ENCODE data around the gene ZNF490. TPM values are rescaled to one million over a fixed set of nuclear protein-coding genes. Genes with fewer than 3 reads are reported as not detected.
"Not testable (repeated sequence)": the region's sequence is repeated elsewhere in the genome, so short reads cannot be mapped to it uniquely, and the experiment has no call there.

ZNF490 gene
- total and polyA plus RNA-seq, 2 experiments from 2014 or later, result 2.7 to 4.0 TPM

- 96 to 98% methylated on average over 17 of the region's 17 CpGs for WGBS, 2 experiments (ENCODE audit: low coverage in 1 of 2, low lambda C conversion rate in 2 of 2, missing lambda C conversion rate in 2 of 2)
- no peak overlapping the region for H3K27ac ChIP-seq
- H3K27me3 ChIP-seq (replicated peaks; ENCODE audit: insufficient read depth), result no peaks in the 10 kb centered on the region
- in situ Hi-C loops (cut with MboI), result no loop called here
- H3K9me2 ChIP-seq (ENCODE audit: insufficient read depth), result no peaks in the 10 kb centered on the region
- no peak overlapping the region for H3K4me3 ChIP-seq
- no peak overlapping the region for H3K9ac ChIP-seq
- H3K36me3 ChIP-seq (ENCODE audit: low read depth), result peaks cover 76% of the 10 kb centered on the region
- TF ChIP-seq EZH2phosphoT487 (IDR thresholded peaks at IDR 0.05; ENCODE audit: insufficient read depth, low read depth), result no peak
- TF ChIP-seq EZH2 (IDR thresholded peaks at IDR 0.05; ENCODE audit: insufficient read depth, poor library complexity, severe bottlenecking), result no peak
- peaks cover 3% of the 10 kb centered on the region; the same call in 1 of the 2 replicates for H3F3A ChIP-seq (ENCODE audit: insufficient read depth)
- H3K4me1 ChIP-seq (ENCODE audit: insufficient read depth), result peaks cover 3% of the 10 kb centered on the region
- H4K20me1 ChIP-seq (ENCODE audit: insufficient read depth), result no peaks in the 10 kb centered on the region
- H2AFZ ChIP-seq, result no peak overlapping the region
- H3K4me2 ChIP-seq (ENCODE audit: unreplicated experiment), result no peak overlapping the region
- H3K79me2 ChIP-seq (ENCODE audit: insufficient read depth), result peaks cover 65% of the 10 kb centered on the region
- DNase-seq, result no peak
- peaks cover 9% of the 10 kb centered on the region for H3K9me3 ChIP-seq (ENCODE audit: low read depth)
These were observed 17.7 kb upstream of the ZNF490 start for GRCh38 chr19:12628040-12629022.

GRCh38 chr19:12626958-12627357, 16.3 kb upstream of the ZNF490 start:
- WGBS, 2 experiments (ENCODE audit: low coverage in 1 of 2, low lambda C conversion rate in 2 of 2, missing lambda C conversion rate in 2 of 2), result 84 to 85% methylated on average over 7 to 8 of the region's 8 CpGs
- Histone ChIP-seq H3K4me2 (ENCODE audit: unreplicated experiment) (no peak overlapping the region), H3K9me3 (ENCODE audit: low read depth) (peaks cover 9% of the 10 kb centered on the region), H2AFZ (no peak overlapping the region), H3K79me2 (ENCODE audit: insufficient read depth) (peaks cover 77% of the 10 kb centered on the region), H4K20me1 (ENCODE audit: insufficient read depth) (no peaks in the 10 kb centered on the region), H3F3A (ENCODE audit: insufficient read depth) (no peaks in the 10 kb centered on the region), H3K4me1 (ENCODE audit: insufficient read depth) (peaks cover 6% of the 10 kb centered on the region), H3K9me2 (ENCODE audit: insufficient read depth) (no peaks in the 10 kb centered on the region), H3K4me3 (no peak overlapping the region), H3K36me3 (ENCODE audit: low read depth) (peaks cover 70% of the 10 kb centered on the region), H3K9ac (no peak overlapping the region), H3K27me3 (replicated peaks; ENCODE audit: insufficient read depth) (no peaks in the 10 kb centered on the region), H3K27ac (no peak overlapping the region)
- no peak for DNase-seq
- in situ Hi-C loops (cut with MboI), result no loop called here
- TF ChIP-seq EZH2phosphoT487 (IDR thresholded peaks at IDR 0.05; ENCODE audit: insufficient read depth, low read depth), result no peak

- 85 to 87% methylated on average over 4 of the region's 4 CpGs for WGBS, 2 experiments (ENCODE audit: low coverage in 1 of 2, low lambda C conversion rate in 2 of 2, missing lambda C conversion rate in 2 of 2)
- no peak overlapping the region for H3K4me2 ChIP-seq (ENCODE audit: unreplicated experiment)
- H3K9me2 ChIP-seq (ENCODE audit: insufficient read depth), result no peaks in the 10 kb centered on the region
- no peaks in the 10 kb centered on the region for H3F3A ChIP-seq (ENCODE audit: insufficient read depth)
- in situ Hi-C loops (cut with MboI), result no loop called here
- H3K9ac ChIP-seq, result no peak overlapping the region
- peaks cover 6% of the 10 kb centered on the region for H3K4me1 ChIP-seq (ENCODE audit: insufficient read depth)
- no peak overlapping the region for H3K27ac ChIP-seq
- no peak overlapping the region for H2AFZ ChIP-seq
- peaks cover 7% of the 10 kb centered on the region for H3K9me3 ChIP-seq (ENCODE audit: low read depth)
- no peak overlapping the region for H3K4me3 ChIP-seq
- no peaks in the 10 kb centered on the region for H4K20me1 ChIP-seq (ENCODE audit: insufficient read depth)
- H3K79me2 ChIP-seq (ENCODE audit: insufficient read depth), result peaks cover 87% of the 10 kb centered on the region
- peak; percentile 41 for DNase-seq
- H3K27me3 ChIP-seq (replicated peaks; ENCODE audit: insufficient read depth), result no peaks in the 10 kb centered on the region
- peaks cover 46% of the 10 kb centered on the region for H3K36me3 ChIP-seq (ENCODE audit: low read depth)
- no peak for TF ChIP-seq EZH2phosphoT487 (IDR thresholded peaks at IDR 0.05; ENCODE audit: insufficient read depth, low read depth)
- no peak for TF ChIP-seq EZH2 (IDR thresholded peaks at IDR 0.05; ENCODE audit: insufficient read depth, poor library complexity, severe bottlenecking)
These were observed 12.9 kb upstream of the ZNF490 start for GRCh38 chr19:12623361-12624031.

GRCh38 chr19:12621253-12622024, 10.8 kb upstream of the ZNF490 start:
- DNase-seq, H3K27ac ChIP-seq: not testable (repeated sequence)

More at GRCh38 chr19:12621253-12622024, 10.8 kb upstream of the ZNF490 start:
- Histone ChIP-seq H3F3A (ENCODE audit: insufficient read depth) (peaks cover 17% of the 10 kb centered on the region), H3K4me1 (ENCODE audit: insufficient read depth) (peaks cover 24% of the 10 kb centered on the region), H3K36me3 (ENCODE audit: low read depth) (peaks cover 25% of the 10 kb centered on the region), H3K79me2 (ENCODE audit: insufficient read depth) (peaks cover 93% of the 10 kb centered on the region)
- 86 to 96% methylated on average over 8 to 19 of the region's 26 CpGs for WGBS, 2 experiments (ENCODE audit: low coverage in 1 of 2, low lambda C conversion rate in 2 of 2, missing lambda C conversion rate in 2 of 2)
- H3K9ac ChIP-seq; H4K20me1 ChIP-seq (ENCODE audit: insufficient read depth); in situ Hi-C loops (cut with MboI); H2AFZ ChIP-seq; H3K4me2 ChIP-seq (ENCODE audit: unreplicated experiment); H3K9me2 ChIP-seq (ENCODE audit: insufficient read depth); H3K4me3 ChIP-seq; H3K9me3 ChIP-seq (ENCODE audit: low read depth); H3K27me3 ChIP-seq (replicated peaks; ENCODE audit: insufficient read depth): not testable (repeated sequence)
